GM21515 (cell line): ENCODE data around the gene ERCC4.

Experiments
- ATAC-seq: cut with Tn5 transposase; IDR thresholded peaks from one replicate; pipeline ENCODE4 v1.9.1; 2021; ENCODE audit not compliant: unreplicated experiment

The ERCC4 gene

DNA sequence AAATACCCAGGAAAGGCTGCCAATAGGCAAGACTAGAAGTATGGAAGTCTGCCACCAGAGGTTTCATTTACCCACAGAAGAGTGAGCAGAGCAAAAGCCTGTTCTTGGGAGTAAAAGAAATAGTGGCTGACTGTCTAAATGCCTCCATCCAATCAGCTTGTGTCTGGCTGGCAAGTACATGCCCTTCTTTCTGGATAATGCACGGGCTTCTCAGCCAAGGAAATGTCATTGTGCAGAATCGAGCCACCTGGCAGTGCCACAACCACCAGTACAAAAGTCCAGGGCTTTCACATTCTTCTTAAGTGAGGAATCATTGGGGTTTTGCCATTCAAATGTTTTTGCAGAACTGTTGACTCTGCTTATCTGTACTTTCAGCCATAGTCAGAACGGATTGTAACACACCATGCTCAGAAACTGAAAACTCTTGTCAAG is 10.1 kb upstream of the ERCC4 start:
- no peak for ATAC-seq

DNA sequence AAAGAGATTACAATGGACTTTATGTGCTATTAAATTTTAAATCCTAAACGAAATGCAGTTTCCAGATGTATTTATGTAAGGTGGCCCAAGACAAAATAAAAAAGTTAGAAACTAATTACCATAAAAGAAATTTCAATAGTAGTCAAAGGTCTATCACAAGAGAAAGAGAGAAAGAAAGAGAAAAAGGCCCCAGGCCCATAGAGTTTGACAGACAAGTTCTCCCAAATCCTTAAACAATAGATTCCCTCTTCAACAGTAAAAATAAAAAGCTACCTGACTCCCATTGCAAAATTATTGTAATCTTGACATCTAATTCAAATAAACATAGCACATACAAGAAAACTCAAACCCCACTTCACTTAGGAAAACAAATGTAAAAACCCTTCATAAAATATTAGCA is 8.6 kb upstream of the ERCC4 start:
- no peak for ATAC-seq

DNA sequence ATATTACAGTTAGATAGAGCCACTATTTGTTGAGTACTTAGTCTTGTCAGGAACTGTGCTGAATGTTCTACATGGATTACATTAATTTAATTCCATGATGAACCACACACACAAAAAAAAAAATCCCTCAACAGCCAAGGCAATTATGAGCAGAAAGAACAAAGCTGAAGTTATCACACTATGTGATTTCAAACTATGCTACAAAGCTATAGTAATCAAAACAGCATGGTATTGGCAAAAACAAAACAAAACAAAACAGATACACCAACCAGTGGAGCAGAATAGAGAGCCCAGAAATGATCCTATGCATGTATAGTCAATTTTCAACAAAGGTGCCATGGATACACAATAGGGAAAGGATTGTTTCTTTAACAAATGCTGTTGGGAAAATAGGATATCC is 8.1 kb upstream of the ERCC4 start:
- ATAC-seq: no peak

DNA sequence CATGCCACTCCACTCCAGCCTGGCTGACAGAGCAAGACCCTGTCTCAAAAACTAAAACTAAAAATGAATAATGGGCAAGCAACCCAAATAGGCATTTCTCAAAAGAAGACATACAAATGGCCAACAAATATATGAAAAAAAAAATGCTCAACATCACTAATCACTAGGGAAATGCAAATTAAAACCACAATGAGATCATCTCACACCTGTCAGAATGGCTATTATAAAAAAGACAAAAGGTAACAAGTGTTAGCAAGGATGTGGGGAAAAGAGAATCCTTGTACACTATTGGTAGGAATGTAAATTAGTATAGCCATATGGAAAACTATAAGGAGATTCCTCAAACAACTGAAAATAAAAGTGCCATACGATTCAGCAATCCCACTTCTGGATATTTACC is 7.1 kb upstream of the ERCC4 start:
- no peak for ATAC-seq

DNA sequence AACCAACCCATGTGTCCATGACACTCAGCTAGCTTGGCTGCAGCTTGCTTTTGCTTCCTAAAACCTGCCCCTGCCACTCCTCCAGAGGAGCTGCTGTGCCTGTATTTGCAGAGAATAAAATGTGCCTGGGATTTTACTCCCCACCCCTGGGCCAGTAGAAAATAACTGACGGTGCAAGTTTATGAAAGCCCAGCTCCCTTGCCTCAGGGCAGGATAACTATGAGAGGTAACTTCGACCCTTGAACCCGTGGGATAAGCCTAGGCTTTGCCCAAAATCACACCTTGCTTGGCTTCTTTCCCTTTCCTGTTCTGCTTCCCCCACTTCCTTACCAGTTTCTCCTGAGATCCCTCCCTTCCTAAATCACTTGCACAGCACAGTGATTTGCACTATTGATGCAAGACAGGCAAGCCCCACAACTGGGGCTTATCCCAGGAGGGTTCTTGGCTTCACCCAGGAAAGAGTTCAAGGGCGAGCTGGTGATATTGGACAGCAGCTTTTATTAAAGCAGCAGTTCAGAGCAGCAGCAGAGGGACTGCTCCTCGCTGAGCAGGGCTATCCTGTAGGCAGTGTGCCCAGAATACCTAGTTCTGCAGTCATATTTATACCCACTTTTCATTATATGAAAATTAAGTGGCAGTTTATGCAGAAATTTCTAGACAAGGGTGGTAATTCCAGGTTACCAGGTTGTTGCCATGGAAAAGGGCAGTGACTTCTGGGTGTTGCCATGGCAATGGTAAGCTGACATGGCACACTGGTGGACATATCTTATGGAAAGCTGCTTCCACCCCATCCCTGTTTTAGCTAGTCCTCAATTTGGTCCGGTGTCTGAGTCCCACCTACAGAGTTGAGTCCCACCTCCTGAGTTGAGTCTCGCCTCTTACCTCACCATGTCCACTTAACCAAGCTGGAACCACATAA is 6.3 kb upstream of the ERCC4 start:
- ATAC-seq: no peak

DNA sequence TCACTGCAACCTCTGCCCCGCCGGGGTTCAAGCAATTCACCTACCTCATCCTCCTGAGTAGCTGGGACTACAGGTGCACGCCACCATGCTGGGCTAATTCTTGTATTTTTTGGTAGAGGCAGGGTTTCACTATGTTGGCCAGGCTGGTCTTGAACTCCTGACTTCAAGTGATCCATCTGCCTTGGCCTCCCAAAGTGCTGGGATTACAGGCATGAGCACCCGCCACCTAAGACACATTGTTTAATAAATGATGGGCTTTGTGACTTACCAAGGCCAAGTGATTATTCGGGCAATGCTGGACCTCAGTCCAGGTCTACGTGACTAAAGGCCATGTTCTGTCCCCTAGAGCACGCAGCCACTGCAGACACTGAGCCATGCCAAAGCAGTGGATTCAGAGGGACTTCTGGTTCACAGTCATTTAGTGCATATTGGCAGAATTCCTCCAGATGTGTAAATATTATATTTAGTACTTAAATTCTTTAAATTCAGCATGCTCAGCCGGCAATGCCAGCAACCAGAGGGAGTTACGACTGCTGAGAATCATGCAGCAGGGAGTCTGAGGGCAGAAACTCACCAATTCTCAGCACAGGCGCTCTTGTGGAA is 4.8 kb upstream of the ERCC4 start:
- no peak for ATAC-seq

DNA sequence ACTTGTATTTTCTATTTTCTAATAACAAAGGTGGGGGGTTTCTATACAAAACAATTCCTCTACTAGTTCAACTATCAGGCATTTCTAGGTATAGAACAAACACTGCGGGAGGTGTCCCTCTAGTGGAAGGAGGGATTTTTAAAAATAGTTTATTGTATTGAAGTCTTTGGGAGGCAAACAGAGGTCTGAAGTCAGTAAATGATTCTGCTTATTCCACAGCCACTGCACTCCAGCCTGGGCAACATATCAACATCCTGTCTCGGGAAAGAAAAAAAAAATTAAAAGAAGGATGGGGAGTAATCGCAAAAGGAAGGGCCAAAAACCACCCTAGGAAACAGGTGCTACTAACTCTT is 648 bp upstream of the ERCC4 start:
- ATAC-seq: no peak

DNA sequence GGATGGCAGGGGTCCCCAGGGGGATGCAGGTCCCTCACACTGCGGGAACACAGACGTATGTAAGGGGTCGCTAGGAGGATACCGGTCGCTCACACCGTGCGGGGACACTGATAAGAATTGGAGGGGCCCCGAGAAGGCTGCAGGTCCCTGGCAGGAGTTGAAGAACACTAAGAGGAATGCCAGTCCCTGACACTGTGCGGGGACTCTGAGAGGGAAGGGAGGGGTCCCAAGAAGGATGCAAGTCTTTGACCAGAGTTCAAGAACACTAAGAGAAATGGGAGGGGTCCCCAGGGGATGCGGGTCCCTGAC is 510 bp downstream of the ERCC4 start:
- ATAC-seq: peak; percentile 0

DNA sequence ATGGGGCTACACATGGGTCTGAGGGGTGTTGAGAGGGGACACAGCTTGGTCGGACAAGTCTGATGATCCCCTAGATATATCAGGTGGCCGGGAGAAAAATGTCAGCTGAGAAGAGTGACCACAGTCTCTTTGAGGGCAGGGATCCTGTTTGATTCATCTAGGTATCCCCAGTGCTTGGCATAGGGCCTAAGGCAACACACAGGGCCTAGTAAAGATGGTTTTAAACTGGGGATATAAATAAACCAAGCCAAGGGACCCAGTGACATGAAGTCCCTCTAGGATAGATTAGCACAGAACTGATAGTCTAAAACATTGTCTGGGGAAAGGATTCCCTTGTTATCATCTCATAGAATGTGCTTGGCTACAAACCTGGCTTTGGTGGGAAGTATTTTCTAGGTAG is 1.4 kb downstream of the ERCC4 start:
- no peak for ATAC-seq

DNA sequence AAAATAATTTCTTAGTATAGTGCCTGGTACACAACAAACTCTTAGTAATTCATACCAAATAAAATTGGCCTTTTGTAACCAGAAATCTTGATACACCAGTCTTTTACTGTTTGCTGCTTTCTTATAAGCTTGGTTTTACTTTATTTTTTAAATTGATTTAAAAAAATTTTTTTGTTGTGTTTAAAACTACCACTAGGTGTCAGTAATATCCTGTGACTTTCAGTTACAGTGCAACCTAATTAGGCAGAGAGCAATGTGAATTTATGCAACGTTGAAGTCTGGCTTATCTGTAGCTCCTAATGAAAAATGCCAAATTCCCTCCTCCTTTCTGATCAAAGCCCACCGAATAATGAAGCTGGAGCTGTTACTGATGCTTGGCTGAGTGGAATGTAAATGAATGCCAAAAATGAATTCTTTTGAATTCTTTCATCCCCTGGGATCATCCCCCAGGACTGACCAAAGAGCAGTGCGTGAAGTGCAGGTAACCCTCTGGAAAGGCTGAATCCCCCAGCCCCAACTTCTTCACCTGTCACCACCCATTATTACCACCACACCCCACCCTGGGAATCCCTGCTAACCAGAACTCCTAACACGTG is 3.8 kb downstream of the ERCC4 start:
- no peak for ATAC-seq

DNA sequence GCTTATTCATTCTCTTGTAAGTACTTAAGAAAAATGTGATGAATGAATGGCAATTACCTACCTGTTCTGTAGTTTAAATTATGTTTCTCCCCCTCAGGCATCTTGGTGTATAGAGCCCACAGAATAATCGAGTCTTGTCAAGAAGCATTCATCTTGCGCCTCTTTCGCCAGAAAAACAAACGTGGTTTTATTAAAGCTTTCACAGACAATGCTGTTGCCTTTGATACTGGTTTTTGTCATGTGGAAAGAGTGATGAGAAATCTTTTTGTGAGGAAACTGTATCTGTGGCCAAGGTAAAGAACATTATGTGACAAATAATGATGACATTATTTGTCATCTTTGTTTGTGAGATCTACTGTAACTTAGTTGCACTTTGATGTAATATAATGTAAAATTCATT is 6.5 kb downstream of the ERCC4 start:
- no peak for ATAC-seq

DNA sequence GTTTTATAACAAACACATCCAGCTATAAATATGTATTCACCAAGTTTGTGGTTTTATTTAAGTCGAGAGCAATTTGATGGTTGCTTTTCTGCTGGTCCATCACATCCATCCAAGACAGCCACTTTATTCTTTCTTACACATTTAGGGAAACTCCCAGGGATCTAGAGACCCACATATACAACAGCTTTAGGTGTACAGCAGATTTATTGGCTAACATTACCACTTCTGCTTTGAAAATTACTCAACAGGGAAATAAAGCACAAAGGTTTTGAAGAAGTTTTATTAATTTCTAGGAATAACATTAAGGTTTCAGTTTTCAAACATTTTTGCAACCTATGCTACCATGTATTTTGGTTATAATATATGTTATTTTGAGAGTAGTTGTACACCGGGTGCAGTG is 6.9 kb downstream of the ERCC4 start:
- ATAC-seq: no peak

DNA sequence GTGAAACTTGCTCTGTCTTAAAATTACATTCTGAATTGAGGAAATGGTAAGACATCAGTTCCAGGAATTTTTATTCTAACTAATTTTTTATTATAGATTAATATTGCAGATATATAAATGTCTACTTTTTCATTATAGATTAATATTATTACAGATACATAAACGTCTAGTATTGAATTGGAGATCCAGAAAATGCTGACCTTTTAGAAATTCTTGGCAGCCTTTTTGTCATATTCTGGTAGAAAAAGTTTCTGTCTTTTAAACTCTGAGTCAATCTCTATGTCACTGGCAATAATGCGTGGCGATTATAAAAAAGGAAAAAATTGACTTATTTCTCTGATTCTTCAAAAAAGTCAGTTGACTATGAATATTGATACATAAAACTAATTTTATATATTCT is 8.7 kb downstream of the ERCC4 start:
- no peak for ATAC-seq

DNA sequence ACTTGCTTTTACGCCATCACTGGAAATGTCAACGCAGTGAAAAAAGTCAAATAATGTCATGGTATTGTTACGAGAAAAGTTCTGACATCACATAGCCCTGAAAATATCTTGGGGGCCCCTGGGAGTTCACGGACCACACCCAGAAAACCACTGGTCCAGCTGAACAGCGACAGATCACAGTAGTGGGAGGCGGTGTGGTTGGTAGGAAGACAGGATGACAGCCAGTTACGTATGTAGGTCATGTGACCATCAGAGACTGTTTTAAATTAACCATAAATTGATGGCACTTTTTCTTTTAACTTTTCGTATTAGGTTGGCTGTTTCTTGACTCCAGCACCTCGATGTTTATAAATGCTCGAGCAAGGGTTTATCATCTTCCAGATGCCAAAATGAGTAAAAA is 11.9 kb downstream of the ERCC4 start:
- ATAC-seq: no peak

DNA sequence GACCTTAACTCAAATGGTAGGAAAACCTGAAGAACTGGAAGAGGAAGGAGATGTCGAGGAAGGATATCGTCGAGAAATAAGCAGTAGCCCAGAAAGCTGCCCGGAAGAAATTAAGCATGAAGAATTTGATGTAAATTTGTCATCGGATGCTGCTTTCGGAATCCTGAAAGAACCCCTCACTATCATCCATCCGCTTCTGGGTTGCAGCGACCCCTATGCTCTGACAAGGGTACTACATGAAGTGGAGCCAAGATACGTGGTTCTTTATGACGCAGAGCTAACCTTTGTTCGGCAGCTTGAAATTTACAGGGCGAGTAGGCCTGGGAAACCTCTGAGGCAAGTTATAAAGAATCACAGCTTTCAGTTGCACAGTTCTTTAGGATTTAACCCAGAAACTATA is 15.5 kb downstream of the ERCC4 start:
- no peak for ATAC-seq

DNA sequence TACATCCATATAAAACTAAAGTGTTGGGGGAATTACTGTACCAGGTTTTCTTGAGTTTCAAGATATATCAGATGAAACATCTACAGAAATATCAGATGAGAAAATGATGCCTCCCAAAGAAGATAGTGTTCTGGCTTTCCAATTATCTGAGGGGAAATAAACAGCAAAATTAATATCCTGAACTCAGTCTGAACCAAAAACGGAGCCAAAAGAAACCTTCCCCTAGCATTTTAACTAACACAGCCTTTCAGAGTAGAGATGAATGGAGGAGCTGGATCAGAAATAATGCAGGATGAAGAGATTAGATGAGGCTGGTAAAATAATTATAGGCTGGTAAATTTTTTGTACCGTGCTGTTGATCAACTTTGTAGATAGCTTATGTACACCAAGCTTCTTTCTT is 16.2 kb downstream of the ERCC4 start:
- no peak for ATAC-seq

DNA sequence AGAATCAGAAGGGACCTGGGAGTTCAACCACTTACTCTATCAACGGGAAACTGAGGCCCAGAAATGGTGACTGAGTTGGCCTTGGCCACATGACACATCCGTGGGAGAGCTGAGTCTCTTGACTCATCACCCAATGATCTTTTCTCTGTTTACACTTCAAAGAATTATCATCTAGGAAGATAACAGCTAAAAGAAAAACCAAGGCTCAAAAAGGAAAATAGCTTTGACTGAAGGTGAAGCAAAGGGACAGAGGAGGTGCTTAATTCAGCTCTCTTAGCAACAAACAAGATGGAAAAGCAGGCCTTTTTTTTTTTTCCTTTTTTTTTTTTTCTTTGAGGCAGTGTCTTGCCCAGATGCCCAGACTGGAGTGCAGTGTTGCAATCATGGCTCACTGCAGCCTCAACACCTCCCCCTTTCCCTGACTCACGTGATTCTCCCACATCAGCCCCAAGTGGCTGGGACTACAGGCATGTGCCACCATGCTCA is 16.7 kb downstream of the ERCC4 start:
- no peak for ATAC-seq

DNA sequence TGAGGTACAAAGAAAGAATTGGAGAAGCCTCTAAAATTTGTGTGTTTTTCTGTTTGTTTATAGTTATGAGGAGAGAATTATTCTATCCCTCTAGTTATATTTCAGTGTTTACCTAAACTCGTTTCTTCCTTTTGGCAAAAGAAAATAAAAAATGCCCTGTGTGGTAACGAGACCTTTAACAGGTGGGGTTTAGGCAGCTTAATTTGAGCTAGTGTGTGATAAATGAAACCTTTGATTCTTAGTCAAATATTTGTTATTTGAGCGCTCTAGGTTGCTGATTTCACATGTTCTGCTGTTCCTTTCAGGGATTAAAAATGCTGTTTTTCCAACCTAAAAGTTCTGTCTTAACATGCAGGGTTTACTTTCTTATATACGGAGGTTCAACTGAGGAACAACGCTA is 17.5 kb downstream of the ERCC4 start:
- ATAC-seq: no peak

DNA sequence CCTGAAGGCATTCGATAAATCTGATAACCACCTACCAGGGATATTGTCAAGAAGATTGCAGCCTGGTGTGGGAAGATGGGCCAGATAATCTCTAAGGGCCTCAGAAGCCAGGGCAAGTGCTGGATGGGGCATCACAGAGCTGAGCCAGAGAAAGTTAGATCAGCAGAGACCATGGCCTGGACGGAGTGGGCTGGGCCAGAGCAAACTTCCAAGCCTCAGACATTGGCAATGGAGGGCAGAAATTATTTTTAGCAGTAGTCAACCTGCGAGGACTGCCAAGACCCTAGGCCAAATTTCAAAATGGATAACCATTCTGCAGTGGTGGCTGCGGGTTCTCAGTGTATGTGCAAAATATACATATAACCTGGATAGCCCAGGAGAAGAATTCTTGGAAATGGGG is 18.5 kb downstream of the ERCC4 start:
- no peak for ATAC-seq

DNA sequence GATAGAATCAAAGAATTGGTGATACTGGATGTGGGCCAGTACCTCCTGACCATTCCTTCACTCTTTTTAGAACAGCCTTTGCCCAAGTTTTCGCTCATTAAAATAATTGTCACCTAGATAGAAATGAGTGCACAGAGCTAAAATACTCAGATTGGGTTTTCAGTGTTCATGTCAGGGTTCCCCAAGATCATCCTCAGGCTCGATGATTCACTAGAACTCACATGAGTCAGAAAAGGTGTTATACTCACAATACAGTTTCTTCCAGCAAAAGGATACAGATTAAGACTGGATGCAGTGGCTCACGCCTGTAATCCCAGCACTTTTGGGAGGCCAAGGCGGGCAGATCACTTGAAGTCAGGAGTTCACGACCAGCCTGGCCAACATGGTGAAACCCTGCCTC is 19.9 kb downstream of the ERCC4 start:
- ATAC-seq: no peak

DNA sequence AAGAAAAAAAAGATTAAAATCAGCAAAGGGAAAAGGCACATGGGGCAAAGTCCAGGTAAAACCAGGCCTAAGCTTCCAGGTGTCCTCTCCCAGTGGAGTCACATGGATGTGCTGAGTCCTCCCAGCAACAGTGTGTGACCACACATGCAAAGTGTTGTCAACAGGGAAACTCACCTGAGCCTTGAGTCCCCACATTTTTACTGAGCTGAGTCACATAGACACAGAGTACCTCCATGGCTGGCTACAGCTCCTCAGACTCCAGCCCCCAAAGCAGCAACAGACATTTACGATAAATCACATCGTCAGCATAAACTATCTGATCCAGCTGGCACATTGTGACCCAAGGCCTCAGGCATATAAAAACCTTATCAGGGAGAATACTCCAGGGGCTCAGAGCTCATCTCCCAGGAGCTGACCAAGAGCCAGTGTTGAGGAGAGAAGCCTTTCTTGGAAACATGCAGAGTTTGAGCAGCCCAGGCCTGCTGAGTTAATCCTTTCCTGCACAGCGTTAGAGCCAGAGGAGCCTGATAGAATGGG is 20.5 kb downstream of the ERCC4 start:
- ATAC-seq: no peak

DNA sequence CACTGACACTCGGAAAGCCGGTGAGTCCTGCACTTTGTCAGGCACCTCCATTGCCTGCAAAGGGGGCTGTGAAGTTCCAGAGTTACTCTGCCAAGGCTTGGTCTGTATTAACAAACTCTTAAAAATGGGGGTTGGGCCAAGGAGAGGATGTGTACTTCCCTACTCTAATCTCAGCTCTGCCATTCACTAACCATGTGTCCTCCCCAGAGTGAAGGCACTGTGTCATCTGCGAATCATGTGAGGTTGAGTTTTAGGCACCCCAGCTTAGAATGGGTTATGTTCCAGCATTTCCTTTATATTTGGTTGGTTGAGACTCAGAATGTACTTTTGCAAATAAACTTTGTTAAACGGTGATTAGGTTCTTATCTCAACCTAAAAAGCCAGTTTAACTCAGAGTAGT is 24.9 kb downstream of the ERCC4 start:
- no peak for ATAC-seq
